T-helper 1 cell (primary cell): ENCODE results near the gene ACADL.
"Not testable (repeated sequence)": the region's sequence is repeated elsewhere in the genome, so short reads cannot be mapped to it uniquely, and the experiment has no call there.

Experiments
- DNase-seq, 5 donors: peaks; one replicate each; pipeline ENCODE4 v3.0.0-alpha.2; 2012 to 2020

ACADL gene

GRCh38 chr2:210199186-210199765, 26.0 kb downstream of the ACADL start:
- peak in 1 of 5 donors; percentile 11 for DNase-seq

GRCh38 chr2:210198326-210198725, 26.9 kb downstream of the ACADL start:
- no peak for DNase-seq

- no peak for DNase-seq
These were observed 27.5 kb downstream of the ACADL start for GRCh38 chr2:210197720-210198119.

GRCh38 chr2:210195101-210195852, 30.0 kb downstream of the ACADL start:
- DNase-seq = peak in 1 of 5 donors; percentile 28

- no peak for DNase-seq
These were observed 34.9 kb downstream of the ACADL start for GRCh38 chr2:210190345-210190744.

- DNase-seq = no peak
These were observed 35.7 kb downstream of the ACADL start for GRCh38 chr2:210189452-210190138.

GRCh38 chr2:210188755-210189154, 36.5 kb downstream of the ACADL start:
- DNase-seq = no peak

GRCh38 chr2:210188190-210188589, 37.1 kb downstream of the ACADL start:
- DNase-seq = no peak

GRCh38 chr2:210183936-210184335, 41.3 kb downstream of the ACADL start:
- peak in 1 of 5 donors; percentile 20 for DNase-seq

- peak in 1 of 5 donors; percentile 3 for DNase-seq
These were observed 43.6 kb downstream of the ACADL start for GRCh38 chr2:210181606-210182088.

- not testable (repeated sequence) for DNase-seq
These were observed 44.1 kb downstream of the ACADL start for GRCh38 chr2:210181033-210181605.

- no peak for DNase-seq
These were observed 44.8 kb downstream of the ACADL start for GRCh38 chr2:210180477-210180876.

GRCh38 chr2:210179351-210179990, 45.8 kb downstream of the ACADL start:
- DNase-seq = no peak

- DNase-seq = no peak
These were observed 47.5 kb downstream of the ACADL start for GRCh38 chr2:210177769-210178168.

- not testable (repeated sequence) for DNase-seq
These were observed 48.1 kb downstream of the ACADL start for GRCh38 chr2:210177115-210177514.

- no peak for DNase-seq
These were observed 51.2 kb downstream of the ACADL start for GRCh38 chr2:210174086-210174485.

GRCh38 chr2:210172219-210172575, 53.0 kb downstream of the ACADL start:
- DNase-seq = no peak

- DNase-seq = peak; percentile 94 to 96 (median 94)
These were observed 53.7 kb downstream of the ACADL start, which contains the start of gene KANSL1L for GRCh38 chr2:210171309-210172218. KANSL1L (minus strand) TSS chr2:210171409; CDS start chr2:210154582, 16,827 bp downstream.

- DNase-seq = peak; percentile 93 to 96 (median 95)
These were observed 54.6 kb downstream of the ACADL start for GRCh38 chr2:210170446-210171303.

GRCh38 chr2:210170196-210170445, 55.1 kb downstream of the ACADL start:
- no peak for DNase-seq
